HepG2 (cell line): ENCODE data around the gene TMEM63C. TPM values are rescaled to one million over a fixed set of nuclear protein-coding genes. Genes with fewer than 3 reads are reported as not detected.
A peak's percentile ranks its signal among the peaks of the same experiment; 100 is the strongest.

Experiments
- CEBPZ ChIP-seq: IDR thresholded peaks from 2 replicates; pipeline ENCODE4 v1.6.1; 2012; ENCODE audit warnings: low read length, improper control_type of control experiment
- EP300 ChIP-seq, 3 experiments: sonication (generic) in 1 of 3; formaldehyde crosslinking in 1 of 3; IDR thresholded peaks; 2 replicates each; pipeline versions ENCODE4 v1.5.1 to v1.6.1; 2011 to 2020; ENCODE audit warnings: low read depth in 2 of 3, low read length in 2 of 3, borderline replicate concordance in 1 of 3, improper control_type of control experiment in 1 of 3, mild to moderate bottlenecking in 1 of 3, missing genetic modification reagents in 1 of 3, moderate library complexity in 1 of 3
- EZH2 ChIP-seq: conservative IDR thresholded peaks from 2 replicates; pipeline ENCODE4 v1.6.1; 2012; ENCODE audit warnings: mild to moderate bottlenecking, low read depth, low read length, moderate library complexity
- HOXA3 ChIP-seq: sonication (generic); formaldehyde crosslinking; IDR thresholded peaks from 2 replicates; pipeline ENCODE4 v1.5.0; 2020; ENCODE audit warnings: missing genetic modification reagents
- NFKB2 ChIP-seq: sonication (generic); formaldehyde crosslinking; IDR thresholded peaks from 2 replicates; pipeline ENCODE4 v1.4.0; 2020; ENCODE audit warnings: missing genetic modification reagents, borderline replicate concordance
- SAP130 ChIP-seq: IDR thresholded peaks from 2 replicates; pipeline ENCODE4 v1.6.1; 2016; ENCODE audit warnings: low read depth
- STAG1 ChIP-seq: sonication (generic); formaldehyde crosslinking; IDR thresholded peaks from 2 replicates; pipeline ENCODE4 v1.4.0; 2020; ENCODE audit warnings: missing genetic modification reagents
- UBTF ChIP-seq: sonication (generic); formaldehyde crosslinking; IDR thresholded peaks from 2 replicates; pipeline ENCODE4 v1.4.0; 2020; ENCODE audit warnings: mild to moderate bottlenecking, missing genetic modification reagents
- ZNF354B ChIP-seq: sonication (generic); formaldehyde crosslinking; IDR thresholded peaks from 2 replicates; pipeline ENCODE4 v1.8.0; 2022; ENCODE audit warnings: mild to moderate bottlenecking, missing genetic modification reagents
- ZNF441 ChIP-seq: sonication (generic); formaldehyde crosslinking; IDR thresholded peaks from 2 replicates; pipeline ENCODE4 v1.7.0; 2021; ENCODE audit warnings: missing genetic modification reagents, borderline replicate concordance
- ZNF460 ChIP-seq: sonication (generic); formaldehyde crosslinking; IDR thresholded peaks from 2 replicates; pipeline ENCODE4 v1.5.1; 2020; ENCODE audit warnings: missing genetic modification reagents, mild to moderate bottlenecking, borderline replicate concordance
- ZNF512B ChIP-seq: sonication (generic); formaldehyde crosslinking; IDR thresholded peaks from 2 replicates; pipeline ENCODE4 v1.5.1; 2020; ENCODE audit warnings: missing genetic modification reagents, mild to moderate bottlenecking, borderline replicate concordance
- ZNF776 ChIP-seq: sonication (generic); formaldehyde crosslinking; IDR thresholded peaks from 2 replicates; pipeline ENCODE4 v1.4.0; 2020; ENCODE audit warnings: mild to moderate bottlenecking, missing genetic modification reagents
- polyA plus RNA-seq, 8 experiments: library from polyadenylated mRNA; depleted of rRNA in 3 of 8; stranded (reverse) in 7 of 8; unstranded in 1 of 8; fragments of >200 nt; fragmentation: Illumina TruSeq in 4 of 8; extraction: Trizol in 4 of 8; gene quantifications; 2 replicates each; pipeline versions ENCODE4 v1.2.1 to v1.2.3, GENCODE V29; 2011 to 2016; ENCODE audit warnings: low read depth in 4 of 8, missing spikeins in 1 of 8, mixed read lengths in 1 of 8; ENCODE audit not compliant: insufficient read depth in 1 of 8
- total RNA-seq, 5 experiments: library from RNA; depleted of rRNA; stranded (reverse); fragments of >200 nt; fragmentation: Illumina TruSeq; extraction: Trizol; gene quantifications; 2 replicates each; pipeline ENCODE4 v1.2.3, GENCODE V29; 2016; ENCODE audit warnings: low read depth in 1 of 5
- TF ChIP-seq, protein P1 (sequence below): sonication (generic); formaldehyde crosslinking; conservative IDR thresholded peaks from 2 replicates; pipeline ENCODE4 v1.8.0; 2022; ENCODE audit warnings: mild to moderate bottlenecking, moderate library complexity, missing genetic modification reagents
- TF ChIP-seq, protein P2 (sequence below): sonication (generic); formaldehyde crosslinking; IDR thresholded peaks from 2 replicates; pipeline ENCODE4 v1.4.0; 2020; ENCODE audit warnings: missing genetic modification reagents

Gene TMEM63C
- total and polyA plus RNA-seq, 2 of the 13 experiments (the other 11 are each of a cell fraction or from before 2014, with no cell fraction given) = 0.17 to 0.27 TPM

GRCh38 chr14:77141214-77142004, 40.2 kb upstream of the TMEM63C start, which contains the start of gene ZDHHC22 (continued):
- no peak for TF ChIP-seq ZNF776 (CRISPR knock-in tag)
- TF ChIP-seq ZNF512B = no peak
- TF ChIP-seq HOXA3 (CRISPR knock-in tag) = no peak
- TF ChIP-seq ZNF460 (CRISPR knock-in tag) = no peak
- TF ChIP-seq EP300 (IDR thresholded peaks at IDR 0.05; ENCODE audit: low read depth in 2 of 2, low read length in 2 of 2) = no peak
- no peak for TF ChIP-seq EP300 (CRISPR knock-in tag; IDR thresholded peaks at IDR 0.05; ENCODE audit: borderline replicate concordance)
- peak; percentile 10; the same call in 1 of the 2 replicates for TF ChIP-seq STAG1 (CRISPR knock-in tag)
- TF ChIP-seq CEBPZ = no peak
- TF ChIP-seq NFKB2 = no peak
- TF ChIP-seq SAP130 = no peak
- no peak for TF ChIP-seq EZH2
- no peak for TF ChIP-seq ZNF441 (CRISPR knock-in tag)
- TF ChIP-seq, protein P1, sequence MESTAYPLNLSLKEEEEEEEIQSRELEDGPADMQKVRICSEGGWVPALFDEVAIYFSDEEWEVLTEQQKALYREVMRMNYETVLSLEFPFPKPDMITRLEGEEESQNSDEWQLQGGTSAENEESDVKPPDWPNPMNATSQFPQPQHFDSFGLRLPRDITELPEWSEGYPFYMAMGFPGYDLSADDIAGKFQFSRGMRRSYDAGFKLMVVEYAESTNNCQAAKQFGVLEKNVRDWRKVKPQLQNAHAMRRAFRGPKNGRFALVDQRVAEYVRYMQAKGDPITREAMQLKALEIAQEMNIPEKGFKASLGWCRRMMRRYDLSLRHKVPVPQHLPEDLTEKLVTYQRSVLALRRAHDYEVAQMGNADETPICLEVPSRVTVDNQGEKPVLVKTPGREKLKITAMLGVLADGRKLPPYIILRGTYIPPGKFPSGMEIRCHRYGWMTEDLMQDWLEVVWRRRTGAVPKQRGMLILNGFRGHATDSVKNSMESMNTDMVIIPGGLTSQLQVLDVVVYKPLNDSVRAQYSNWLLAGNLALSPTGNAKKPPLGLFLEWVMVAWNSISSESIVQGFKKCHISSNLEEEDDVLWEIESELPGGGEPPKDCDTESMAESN = no peak; the same call in 1 of the 2 replicates
- peak; percentile 56; the same call in 1 of the 2 replicates for TF ChIP-seq UBTF (CRISPR knock-in tag)
- TF ChIP-seq ZNF354B (CRISPR knock-in tag) = no peak
- TF ChIP-seq, protein P2, sequence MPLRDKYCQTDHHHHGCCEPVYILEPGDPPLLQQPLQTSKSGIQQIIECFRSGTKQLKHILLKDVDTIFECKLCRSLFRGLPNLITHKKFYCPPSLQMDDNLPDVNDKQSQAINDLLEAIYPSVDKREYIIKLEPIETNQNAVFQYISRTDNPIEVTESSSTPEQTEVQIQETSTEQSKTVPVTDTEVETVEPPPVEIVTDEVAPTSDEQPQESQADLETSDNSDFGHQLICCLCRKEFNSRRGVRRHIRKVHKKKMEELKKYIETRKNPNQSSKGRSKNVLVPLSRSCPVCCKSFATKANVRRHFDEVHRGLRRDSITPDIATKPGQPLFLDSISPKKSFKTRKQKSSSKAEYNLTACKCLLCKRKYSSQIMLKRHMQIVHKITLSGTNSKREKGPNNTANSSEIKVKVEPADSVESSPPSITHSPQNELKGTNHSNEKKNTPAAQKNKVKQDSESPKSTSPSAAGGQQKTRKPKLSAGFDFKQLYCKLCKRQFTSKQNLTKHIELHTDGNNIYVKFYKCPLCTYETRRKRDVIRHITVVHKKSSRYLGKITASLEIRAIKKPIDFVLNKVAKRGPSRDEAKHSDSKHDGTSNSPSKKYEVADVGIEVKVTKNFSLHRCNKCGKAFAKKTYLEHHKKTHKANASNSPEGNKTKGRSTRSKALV (CRISPR knock-in tag) = peak; percentile 97
